Uterus (tissue), 2 donors: ENCODE data around the gene COX6B1.

Experiments used
- CTCF ChIP-seq, 4 experiments: fragments of 200-600 bp in 2 of 4; fragments of 450-650 bp in 2 of 4; sonication (generic) in 2 of 4; IDR thresholded peaks; one replicate each; pipeline ENCODE4 v1.5.1; 2016 to 2019; ENCODE audit warnings: antibody characterized with exemption in 4 of 4, mild to moderate bottlenecking in 2 of 4, moderate library complexity in 1 of 4
- POLR2A ChIP-seq, 2 donors: fragments of 450-650 bp; IDR thresholded peaks; one replicate each; pipeline ENCODE4 v1.6.1; 2016; ENCODE audit warnings: antibody characterized with exemption in 2 of 2, mild to moderate bottlenecking in 1 of 2, moderate library complexity in 1 of 2

- TF ChIP-seq CTCF (IDR thresholded peaks at IDR 0.05) (no peak), POLR2A (IDR thresholded peaks at IDR 0.05) (no peak)
These were observed 39.9 kb upstream of the COX6B1 start for GRCh38 chr19:35608251-35608650.
